Mesenchymal stem cell (in vitro differentiated cells and primary cell): ENCODE results near the gene LIPF.

Source experiments
- DNase-seq: peaks from one replicate; pipeline ENCODE4 v3.0.0-alpha.2; 2013
- H2AFZ ChIP-seq: one replicate; pipeline ENCODE4 v1.6.1; 2013; ENCODE audit warnings: low read depth, mild to moderate bottlenecking, control low read depth, inconsistent platforms, low read length, moderate library complexity
- H2AK5ac ChIP-seq: 2 replicates; pipeline ENCODE4 v1.6.1; 2013; ENCODE audit warnings: low read length, moderate library complexity, mild to moderate bottlenecking, inconsistent platforms; ENCODE audit not compliant: severe bottlenecking
- H2BK120ac ChIP-seq: one replicate; pipeline ENCODE4 v1.6.1; 2013; ENCODE audit warnings: low read depth, mild to moderate bottlenecking, inconsistent platforms, low read length, moderate library complexity
- H2BK12ac ChIP-seq, 2 experiments: one replicate each; pipeline ENCODE4 v1.6.1; 2013; ENCODE audit warnings: inconsistent platforms in 2 of 2, low read length in 2 of 2, mild to moderate bottlenecking in 2 of 2, moderate library complexity in 2 of 2, control low read depth in 1 of 2
- H2BK15ac ChIP-seq: one replicate; pipeline ENCODE4 v1.6.1; 2013; ENCODE audit warnings: mild to moderate bottlenecking, low read depth, inconsistent platforms; ENCODE audit not compliant: poor library complexity, severe bottlenecking
- H2BK5ac ChIP-seq: 2 replicates; pipeline ENCODE4 v1.6.1; 2013; ENCODE audit warnings: low read depth, mild to moderate bottlenecking, low read length, control low read depth, inconsistent platforms; ENCODE audit not compliant: poor library complexity, severe bottlenecking
- H3K14ac ChIP-seq, 2 experiments: one replicate each; pipeline ENCODE4 v1.6.1; 2013; ENCODE audit warnings: inconsistent platforms in 2 of 2, low read length in 2 of 2, control low read depth in 1 of 2, mild to moderate bottlenecking in 1 of 2, moderate library complexity in 1 of 2
- H3K18ac ChIP-seq, 2 experiments: one replicate each; pipeline ENCODE4 v1.6.1; 2013; ENCODE audit warnings: inconsistent platforms in 2 of 2, low read length in 2 of 2, control low read depth in 1 of 2, low read depth in 1 of 2, mild to moderate bottlenecking in 1 of 2
- H3K23ac ChIP-seq, 2 experiments: one replicate each; pipeline ENCODE4 v1.6.1; 2013; ENCODE audit warnings: inconsistent platforms in 2 of 2, low read length in 2 of 2, mild to moderate bottlenecking in 2 of 2, moderate library complexity in 2 of 2, control low read depth in 1 of 2
- H3K27ac ChIP-seq: 2 replicates; pipeline ENCODE4 v1.5.1; 2013; ENCODE audit warnings: mild to moderate bottlenecking, moderate library complexity, low read length, control low read depth, inconsistent platforms; ENCODE audit not compliant: poor library complexity, severe bottlenecking
- H3K27me3 ChIP-seq, 2 experiments: 2 replicates each; pipeline versions ENCODE4 v1.6.1 to v1.7.0; 2013; ENCODE audit warnings: low read length in 2 of 2, mild to moderate bottlenecking in 2 of 2, moderate library complexity in 2 of 2, control low read depth in 1 of 2, inconsistent platforms in 1 of 2; ENCODE audit not compliant: control insufficient read depth in 1 of 2, insufficient read depth in 1 of 2
- H3K36me3 ChIP-seq, 2 experiments: 2 replicates each; pipeline versions ENCODE4 v1.6.1 to v1.7.0; 2013; ENCODE audit warnings: low read length in 2 of 2, control low read depth in 1 of 2, inconsistent platforms in 1 of 2, low read depth in 1 of 2, mild to moderate bottlenecking in 1 of 2; ENCODE audit not compliant: insufficient read depth in 2 of 2, control insufficient read depth in 1 of 2
- H3K4ac ChIP-seq, 2 experiments: one replicate each; pipeline ENCODE4 v1.6.1; 2013; ENCODE audit warnings: inconsistent platforms in 2 of 2, low read length in 2 of 2, mild to moderate bottlenecking in 2 of 2, moderate library complexity in 2 of 2, control low read depth in 1 of 2, low read depth in 1 of 2
- H3K4me1 ChIP-seq: 2 replicates; pipeline ENCODE4 v1.6.1; 2013; ENCODE audit warnings: low read depth, low read length, control low read depth; ENCODE audit not compliant: control insufficient read depth, insufficient read depth
- H3K4me2 ChIP-seq: 2 replicates; pipeline ENCODE4 v1.6.1; 2013; ENCODE audit warnings: low read length, mild to moderate bottlenecking, inconsistent platforms; ENCODE audit not compliant: poor library complexity, severe bottlenecking
- H3K4me3 ChIP-seq, 2 experiments: 2 replicates each; pipeline versions ENCODE4 v1.5.1 to v1.7.0; 2013; ENCODE audit warnings: low read length in 2 of 2, mild to moderate bottlenecking in 2 of 2, control low read depth in 1 of 2, low read depth in 1 of 2; ENCODE audit not compliant: insufficient read depth in 1 of 2
- H3K79me1 ChIP-seq: replicated peaks from 2 replicates; pipeline ENCODE4 v1.6.1; 2013; ENCODE audit warnings: mild to moderate bottlenecking, control low read depth, low read length, inconsistent platforms; ENCODE audit not compliant: poor library complexity, severe bottlenecking
- H3K9ac ChIP-seq: 2 replicates; pipeline ENCODE4 v1.7.0; 2013; ENCODE audit warnings: mild to moderate bottlenecking, low read length, moderate library complexity
- H3K9me3 ChIP-seq: 2 replicates; pipeline ENCODE4 v1.7.0; 2013; ENCODE audit warnings: mild to moderate bottlenecking, low read length; ENCODE audit not compliant: control insufficient read depth
- H4K8ac ChIP-seq: one replicate; pipeline ENCODE4 v1.6.1; 2013; ENCODE audit warnings: inconsistent platforms, mild to moderate bottlenecking, low read length, moderate library complexity
- H4K91ac ChIP-seq: one replicate; pipeline ENCODE4 v1.6.1; 2013; ENCODE audit warnings: mild to moderate bottlenecking, low read length, inconsistent platforms
- whole genome bisulfite sequencing: methylation state at CpG from one replicate; pipeline ENCODE4 v1.1.7; 2013; ENCODE audit warnings: mixed read lengths; 5-methylcytosine and 5-hydroxymethylcytosine counted together

LIPF gene

GRCh38 chr10:88620441-88620840 is 43.8 kb upstream of the LIPF start:
- no peak overlapping the region for H3K4ac ChIP-seq
- H3K9me3 ChIP-seq: no peaks in the 10 kb centered on the region
- H3K36me3 ChIP-seq: no peaks in the 10 kb centered on the region
- H2BK15ac ChIP-seq: no peak overlapping the region
- no peak overlapping the region for H3K27ac ChIP-seq
- H3K23ac ChIP-seq: no peak overlapping the region
- no peak overlapping the region for H3K14ac ChIP-seq
- no peaks in the 10 kb centered on the region for H3K79me1 ChIP-seq
- no peak overlapping the region for H4K91ac ChIP-seq
- H3K9ac ChIP-seq: no peak overlapping the region
- no peak for DNase-seq
- no peak overlapping the region for H2BK120ac ChIP-seq
- WGBS: 83% methylated on average over 1 of the region's 1 CpG
- H2BK5ac ChIP-seq: no peak overlapping the region
- H4K8ac ChIP-seq: no peak overlapping the region
- no peaks in the 10 kb centered on the region for H3K27me3 ChIP-seq
- H3K4me2 ChIP-seq: no peak overlapping the region
- no peak overlapping the region for H3K4me3 ChIP-seq
- no peak overlapping the region for H2AK5ac ChIP-seq
- H2BK12ac ChIP-seq: no peak overlapping the region
- H2AFZ ChIP-seq: no peak overlapping the region
- no peak overlapping the region for H3K18ac ChIP-seq
- H3K4me1 ChIP-seq: no peaks in the 10 kb centered on the region

DNA sequence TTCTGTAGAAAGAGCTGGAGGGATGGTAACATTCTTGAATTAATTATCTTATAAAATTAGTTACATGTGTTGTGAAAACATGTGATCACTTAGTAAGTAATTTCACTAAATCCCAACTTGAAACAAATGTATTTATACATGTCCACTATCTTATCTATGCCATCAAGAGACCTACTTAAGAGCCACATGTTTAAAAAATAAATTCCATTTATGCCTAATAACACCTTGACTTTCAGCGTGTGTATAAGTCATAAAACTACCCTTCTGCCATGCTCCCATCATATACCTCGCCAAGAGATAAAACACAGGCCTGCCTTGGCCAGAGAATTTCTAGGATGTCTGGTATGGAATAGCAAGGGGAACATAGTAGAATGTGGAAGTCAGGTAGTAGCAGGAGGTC is 40.4 kb upstream of the LIPF start:
- no peaks in the 10 kb centered on the region for H3K79me1 ChIP-seq
- H2BK12ac ChIP-seq: no peak overlapping the region
- H2BK5ac ChIP-seq: no peak overlapping the region
- no peak overlapping the region for H2BK15ac ChIP-seq
- no peaks in the 10 kb centered on the region for H3K9me3 ChIP-seq
- no peaks in the 10 kb centered on the region for H3K27me3 ChIP-seq
- H3K9ac ChIP-seq: no peak overlapping the region
- 72% methylated on average over 2 of the region's 2 CpGs for WGBS
- no peak overlapping the region for H2AFZ ChIP-seq
- no peak overlapping the region for H3K4me3 ChIP-seq
- H3K36me3 ChIP-seq: no peaks in the 10 kb centered on the region
- no peak overlapping the region for H4K91ac ChIP-seq
- no peak overlapping the region for H3K4ac ChIP-seq
- H2AK5ac ChIP-seq: no peak overlapping the region
- no peak overlapping the region for H3K23ac ChIP-seq
- H2BK120ac ChIP-seq: no peak overlapping the region
- DNase-seq: no peak
- no peak overlapping the region for H3K4me2 ChIP-seq
- no peak overlapping the region for H3K27ac ChIP-seq
- H3K14ac ChIP-seq: no peak overlapping the region
- no peaks in the 10 kb centered on the region for H3K4me1 ChIP-seq
- H3K18ac ChIP-seq: no peak overlapping the region
- H4K8ac ChIP-seq: no peak overlapping the region

DNA sequence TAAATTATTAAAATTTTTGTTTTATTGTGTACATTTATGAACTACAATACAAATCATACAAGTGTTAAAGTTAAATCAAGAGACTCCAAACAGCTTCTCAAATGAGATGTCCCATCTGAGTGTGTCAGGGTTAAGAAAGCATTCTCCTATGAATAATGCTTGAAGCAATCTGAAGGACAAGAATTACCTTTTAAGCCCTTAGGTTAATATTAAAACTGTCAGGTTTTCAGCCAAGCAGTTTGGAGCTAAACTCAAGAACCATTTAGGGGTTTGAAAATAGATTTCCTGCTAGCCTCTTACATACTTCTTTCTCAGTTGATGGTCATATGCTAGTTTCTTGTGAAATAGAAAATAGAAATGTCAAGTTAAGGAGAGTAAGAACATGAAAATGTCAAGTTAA is 39.4 kb upstream of the LIPF start:
- H2AFZ ChIP-seq: no peak overlapping the region
- H3K9ac ChIP-seq: no peak overlapping the region
- H4K91ac ChIP-seq: no peak overlapping the region
- H3K18ac ChIP-seq: no peak overlapping the region
- no peak for DNase-seq
- no peak overlapping the region for H3K23ac ChIP-seq
- H3K4me3 ChIP-seq: no peak overlapping the region
- no peak overlapping the region for H4K8ac ChIP-seq
- no peaks in the 10 kb centered on the region for H3K9me3 ChIP-seq
- H2BK15ac ChIP-seq: no peak overlapping the region
- H2BK120ac ChIP-seq: no peak overlapping the region
- no peak overlapping the region for H3K4ac ChIP-seq
- no peaks in the 10 kb centered on the region for H3K27me3 ChIP-seq
- H3K14ac ChIP-seq: no peak overlapping the region
- no peaks in the 10 kb centered on the region for H3K36me3 ChIP-seq
- H3K27ac ChIP-seq: no peak overlapping the region
- no peak overlapping the region for H2BK5ac ChIP-seq
- H3K4me2 ChIP-seq: no peak overlapping the region
- no peaks in the 10 kb centered on the region for H3K4me1 ChIP-seq
- H2AK5ac ChIP-seq: no peak overlapping the region
- H3K79me1 ChIP-seq: no peaks in the 10 kb centered on the region
- H2BK12ac ChIP-seq: no peak overlapping the region

GRCh38 chr10:88640186-88640585 is 24.1 kb upstream of the LIPF start:
- WGBS: no CpG with 5 or more reads among the region's 2 CpGs
- no peak overlapping the region for H3K23ac ChIP-seq
- no peak overlapping the region for H2AK5ac ChIP-seq
- no peaks in the 10 kb centered on the region for H3K36me3 ChIP-seq
- no peak overlapping the region for H3K18ac ChIP-seq
- no peak overlapping the region for H2BK120ac ChIP-seq
- H3K9ac ChIP-seq: no peak overlapping the region
- no peak overlapping the region for H2BK5ac ChIP-seq
- no peak for DNase-seq
- H3K4me1 ChIP-seq: no peaks in the 10 kb centered on the region
- H3K4ac ChIP-seq: no peak overlapping the region
- H2AFZ ChIP-seq: no peak overlapping the region
- no peak overlapping the region for H4K8ac ChIP-seq
- peaks cover 17% of the 10 kb centered on the region for H3K9me3 ChIP-seq
- H3K4me2 ChIP-seq: no peak overlapping the region
- no peak overlapping the region for H2BK12ac ChIP-seq
- H2BK15ac ChIP-seq: no peak overlapping the region
- no peaks in the 10 kb centered on the region for H3K79me1 ChIP-seq
- H4K91ac ChIP-seq: no peak overlapping the region
- no peak overlapping the region for H3K14ac ChIP-seq
- no peaks in the 10 kb centered on the region for H3K27me3 ChIP-seq
- H3K27ac ChIP-seq: no peak overlapping the region
- no peak overlapping the region for H3K4me3 ChIP-seq
